GM23338 (cell line): ENCODE data around the gene MOK. TPM values are rescaled to one million over a fixed set of nuclear protein-coding genes. Genes with fewer than 3 reads are reported as not detected.

Experiments used
- ATAC-seq: fragments of 200-7000 bp; cut with Tn5 transposase; 3 replicates; pipeline ENCODE4 v1.9.1; 2020
- DNase-seq: peaks from one replicate; pipeline ENCODE4 v3.0.0-alpha.2; 2015; ENCODE audit warnings: low spot score
- H2AFZ ChIP-seq: fragments of 200-600 bp; sonication (generic); 2 replicates; pipeline ENCODE4 v1.8.0; 2016; ENCODE audit warnings: antibody characterized with exemption, mild to moderate bottlenecking, moderate library complexity
- H3F3A ChIP-seq: fragments of 200-600 bp; sonication (generic); replicated peaks from 2 replicates; pipeline ENCODE4 v1.8.0; 2017; ENCODE audit warnings: antibody characterized with exemption, mixed run types, low read depth
- H3K27ac ChIP-seq: fragments of 200-600 bp; sonication (generic); 2 replicates; pipeline ENCODE4 v1.6.1; 2016; ENCODE audit warnings: low read depth
- H3K27me3 ChIP-seq: fragments of 200-600 bp; sonication (generic); 2 replicates; pipeline ENCODE4 v1.8.0; 2016; ENCODE audit warnings: mild to moderate bottlenecking, mixed run types, moderate library complexity; ENCODE audit not compliant: insufficient read depth
- H3K36me3 ChIP-seq: fragments of 200-600 bp; sonication (generic); 2 replicates; pipeline ENCODE4 v1.8.0; 2016; ENCODE audit warnings: mild to moderate bottlenecking; ENCODE audit not compliant: insufficient read depth
- H3K4me1 ChIP-seq: fragments of 200-600 bp; sonication (generic); 2 replicates; pipeline ENCODE4 v1.8.0; 2016; ENCODE audit warnings: mild to moderate bottlenecking, moderate library complexity; ENCODE audit not compliant: insufficient read depth
- H3K4me2 ChIP-seq: fragments of 200-600 bp; sonication (generic); 2 replicates; pipeline ENCODE4 v1.7.1; 2017; ENCODE audit warnings: mixed run types
- H3K4me3 ChIP-seq: fragments of 200-600 bp; sonication (generic); 2 replicates; pipeline ENCODE4 v1.6.1; 2016; ENCODE audit warnings: mixed run types
- H3K79me2 ChIP-seq: fragments of 200-600 bp; sonication (generic); replicated peaks from 2 replicates; pipeline ENCODE4 v1.8.0; 2017; ENCODE audit warnings: mild to moderate bottlenecking; ENCODE audit not compliant: insufficient read depth
- H3K9me2 ChIP-seq: fragments of 200-600 bp; sonication (generic); 2 replicates; pipeline ENCODE4 v1.8.0; 2017; ENCODE audit not compliant: insufficient read depth
- H4K20me1 ChIP-seq: fragments of 200-600 bp; sonication (generic); replicated peaks from 2 replicates; pipeline ENCODE4 v1.8.0; 2017; ENCODE audit warnings: mild to moderate bottlenecking; ENCODE audit not compliant: insufficient read depth
- H3K27ac Mint-ChIP-seq: 2 replicates; pipeline ENCODE4 v1.8.0; 2020; ENCODE audit warnings: inconsistent platforms, mild to moderate bottlenecking, moderate library complexity, mixed read lengths
- H3K27me3 Mint-ChIP-seq: 3 replicates; pipeline ENCODE4 v1.8.0; 2022; ENCODE audit warnings: low read depth, mild to moderate bottlenecking, moderate library complexity, mixed read lengths, inconsistent platforms; ENCODE audit not compliant: insufficient read depth, poor library complexity
- H3K36me3 Mint-ChIP-seq: 3 replicates; pipeline ENCODE4 v1.8.0; 2021; ENCODE audit warnings: low read depth, mild to moderate bottlenecking, inconsistent platforms, moderate library complexity, mixed read lengths
- H3K4me1 Mint-ChIP-seq: 3 replicates; pipeline ENCODE4 v1.8.0; 2020; ENCODE audit warnings: mild to moderate bottlenecking, inconsistent platforms, mixed read lengths
- H3K4me3 Mint-ChIP-seq: 3 replicates; pipeline ENCODE4 v1.8.0; 2021; ENCODE audit warnings: moderate library complexity, mild to moderate bottlenecking, inconsistent platforms, mixed read lengths
- H3K9me3 Mint-ChIP-seq: 3 replicates; pipeline ENCODE4 v1.8.0; 2020; ENCODE audit warnings: moderate library complexity, mild to moderate bottlenecking, inconsistent platforms, mixed read lengths
- CREB1 ChIP-seq: fragments of 250-450 bp; sonication (Bioruptor Pico); IDR thresholded peaks from 2 replicates; pipeline ENCODE4 v1.5.0; 2020; ENCODE audit warnings: low read depth, mild to moderate bottlenecking, moderate library complexity
- ETS1 ChIP-seq: IDR thresholded peaks from 2 replicates; pipeline ENCODE4 v1.6.1; 2016; ENCODE audit warnings: antibody characterized with exemption
- JUNB ChIP-seq: IDR thresholded peaks from one replicate; pipeline ENCODE4 v1.6.1; 2016; ENCODE audit warnings: antibody characterized with exemption; ENCODE audit not compliant: unreplicated experiment
- POLR2AphosphoS5 ChIP-seq: IDR thresholded peaks from 2 replicates; pipeline ENCODE4 v1.6.1; 2016; ENCODE audit warnings: antibody characterized with exemption, low read depth
- STAT1 ChIP-seq: IDR thresholded peaks from one replicate; pipeline ENCODE4 v1.6.1; 2016; ENCODE audit warnings: antibody characterized with exemption; ENCODE audit not compliant: unreplicated experiment
- ZNF114 ChIP-seq: fragments of 250-450 bp; sonication (Bioruptor Pico); IDR thresholded peaks from 2 replicates; pipeline ENCODE4 v1.5.0; 2020; ENCODE audit warnings: mild to moderate bottlenecking, moderate library complexity
- ZNF331 ChIP-seq: fragments of 250-450 bp; sonication (Bioruptor Pico); IDR thresholded peaks from 2 replicates; pipeline ENCODE4 v1.5.0; 2020; ENCODE audit warnings: low read depth, mild to moderate bottlenecking, moderate library complexity
- ZNF462 ChIP-seq: fragments of 250-450 bp; sonication (Bioruptor Pico); IDR thresholded peaks from 2 replicates; pipeline ENCODE4 v1.5.0; 2020; ENCODE audit warnings: mild to moderate bottlenecking, moderate library complexity
- polyA plus RNA-seq: library from polyadenylated mRNA; unstranded; fragments of >200 nt; fragmentation: Nextera tagmentation; extraction: Ambion mirVana; gene quantifications from 2 replicates; pipeline ENCODE4 v1.2.1, GENCODE V29; 2016
- total RNA-seq: library from RNA; depleted of rRNA; stranded (reverse); fragments of >200 nt; shearing (Covaris generic); gene quantifications from 2 replicates; pipeline ENCODE4 v1.2.3, GENCODE V29; 2014
- TF ChIP-seq, protein P1 (sequence below), 2 experiments: fragments of 200-600 bp in 1 of 2; sonication (generic) in 1 of 2; conservative IDR thresholded peaks; 2 replicates each; pipeline versions ENCODE4 v1.5.1 to v1.6.1; 2016 to 2017; ENCODE audit warnings: antibody characterized with exemption in 2 of 2, low read depth in 2 of 2, mild to moderate bottlenecking in 2 of 2, moderate library complexity in 1 of 2
- TF ChIP-seq, protein P2 (sequence below): IDR thresholded peaks from one replicate; pipeline ENCODE4 v1.6.1; 2018; ENCODE audit warnings: antibody characterized with exemption; ENCODE audit not compliant: unreplicated experiment

MOK gene
- total and polyA plus RNA-seq, 2 experiments from 2014 or later, result 3.1 TPM

GRCh38 chr14:102348376-102348775, 43.4 kb upstream of the MOK start:
- Histone ChIP-seq H3K9me2 (no peaks in the 10 kb centered on the region), H3K4me3 (no peak overlapping the region), H3K27me3 (no peaks in the 10 kb centered on the region), H4K20me1 (no peaks in the 10 kb centered on the region), H3K79me2 (no peaks in the 10 kb centered on the region), H3K27ac (no peak overlapping the region), H3K36me3 (no peaks in the 10 kb centered on the region; the same call in none of the 2 replicates), H2AFZ (no peak overlapping the region), H3K4me1 (no peaks in the 10 kb centered on the region), H3F3A (0 out of 2 replicates have a peak, but pooled peaks cover 3% of the 10 kb centered on the region), H3K4me2 (no peak overlapping the region)
- no peak for DNase-seq
- Mint-ChIP-seq H3K36me3 (peaks cover 39% of the 10 kb centered on the region), H3K9me3 (no peaks in the 10 kb centered on the region), H3K4me1 (no peaks in the 10 kb centered on the region), H3K4me3 (no peak overlapping the region), H3K27ac (no peak overlapping the region), H3K27me3 (peaks cover 4% of the 10 kb centered on the region)
- ATAC-seq, result no peak
- TF ChIP-seq POLR2AphosphoS5 (no peak), ZNF462 (no peak), CREB1 (no peak), STAT1 (no peak), ZNF114 (CRISPR knock-in tag) (no peak), JUNB (no peak), ZNF331 (no peak), ETS1 (no peak)
- TF ChIP-seq, protein P1, sequence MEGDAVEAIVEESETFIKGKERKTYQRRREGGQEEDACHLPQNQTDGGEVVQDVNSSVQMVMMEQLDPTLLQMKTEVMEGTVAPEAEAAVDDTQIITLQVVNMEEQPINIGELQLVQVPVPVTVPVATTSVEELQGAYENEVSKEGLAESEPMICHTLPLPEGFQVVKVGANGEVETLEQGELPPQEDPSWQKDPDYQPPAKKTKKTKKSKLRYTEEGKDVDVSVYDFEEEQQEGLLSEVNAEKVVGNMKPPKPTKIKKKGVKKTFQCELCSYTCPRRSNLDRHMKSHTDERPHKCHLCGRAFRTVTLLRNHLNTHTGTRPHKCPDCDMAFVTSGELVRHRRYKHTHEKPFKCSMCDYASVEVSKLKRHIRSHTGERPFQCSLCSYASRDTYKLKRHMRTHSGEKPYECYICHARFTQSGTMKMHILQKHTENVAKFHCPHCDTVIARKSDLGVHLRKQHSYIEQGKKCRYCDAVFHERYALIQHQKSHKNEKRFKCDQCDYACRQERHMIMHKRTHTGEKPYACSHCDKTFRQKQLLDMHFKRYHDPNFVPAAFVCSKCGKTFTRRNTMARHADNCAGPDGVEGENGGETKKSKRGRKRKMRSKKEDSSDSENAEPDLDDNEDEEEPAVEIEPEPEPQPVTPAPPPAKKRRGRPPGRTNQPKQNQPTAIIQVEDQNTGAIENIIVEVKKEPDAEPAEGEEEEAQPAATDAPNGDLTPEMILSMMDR (conservative IDR thresholded peaks at IDR 0.05; ENCODE audit: low read depth in 2 of 2), result no peak
- TF ChIP-seq, protein P2, sequence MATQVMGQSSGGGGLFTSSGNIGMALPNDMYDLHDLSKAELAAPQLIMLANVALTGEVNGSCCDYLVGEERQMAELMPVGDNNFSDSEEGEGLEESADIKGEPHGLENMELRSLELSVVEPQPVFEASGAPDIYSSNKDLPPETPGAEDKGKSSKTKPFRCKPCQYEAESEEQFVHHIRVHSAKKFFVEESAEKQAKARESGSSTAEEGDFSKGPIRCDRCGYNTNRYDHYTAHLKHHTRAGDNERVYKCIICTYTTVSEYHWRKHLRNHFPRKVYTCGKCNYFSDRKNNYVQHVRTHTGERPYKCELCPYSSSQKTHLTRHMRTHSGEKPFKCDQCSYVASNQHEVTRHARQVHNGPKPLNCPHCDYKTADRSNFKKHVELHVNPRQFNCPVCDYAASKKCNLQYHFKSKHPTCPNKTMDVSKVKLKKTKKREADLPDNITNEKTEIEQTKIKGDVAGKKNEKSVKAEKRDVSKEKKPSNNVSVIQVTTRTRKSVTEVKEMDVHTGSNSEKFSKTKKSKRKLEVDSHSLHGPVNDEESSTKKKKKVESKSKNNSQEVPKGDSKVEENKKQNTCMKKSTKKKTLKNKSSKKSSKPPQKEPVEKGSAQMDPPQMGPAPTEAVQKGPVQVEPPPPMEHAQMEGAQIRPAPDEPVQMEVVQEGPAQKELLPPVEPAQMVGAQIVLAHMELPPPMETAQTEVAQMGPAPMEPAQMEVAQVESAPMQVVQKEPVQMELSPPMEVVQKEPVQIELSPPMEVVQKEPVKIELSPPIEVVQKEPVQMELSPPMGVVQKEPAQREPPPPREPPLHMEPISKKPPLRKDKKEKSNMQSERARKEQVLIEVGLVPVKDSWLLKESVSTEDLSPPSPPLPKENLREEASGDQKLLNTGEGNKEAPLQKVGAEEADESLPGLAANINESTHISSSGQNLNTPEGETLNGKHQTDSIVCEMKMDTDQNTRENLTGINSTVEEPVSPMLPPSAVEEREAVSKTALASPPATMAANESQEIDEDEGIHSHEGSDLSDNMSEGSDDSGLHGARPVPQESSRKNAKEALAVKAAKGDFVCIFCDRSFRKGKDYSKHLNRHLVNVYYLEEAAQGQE, result no peak
